Jurkat, Clone E6-1 (cell line): Measurements from ENCODE around the gene GMPR2.
"Not testable (repeated sequence)": the region's sequence is repeated elsewhere in the genome, so short reads cannot be mapped to it uniquely, and the experiment has no call there.

ENCODE experiments used
- DNase-seq: peaks from one replicate; pipeline ENCODE4 v3.0.0-alpha.2; 2011; ENCODE audit warnings: low read depth, low spot score
- H3K4me3 ChIP-seq: 2 replicates; pipeline ENCODE4 v1.5.1; 2011; ENCODE audit warnings: mild to moderate bottlenecking, low read length, control low read depth, moderate library complexity

The GMPR2 gene

GRCh38 chr14:24245350-24245749, 12.6 kb downstream of the GMPR2 start:
- not testable (repeated sequence) for H3K4me3 ChIP-seq, DNase-seq

- DNase-seq, result no peak
- no peak overlapping the region for H3K4me3 ChIP-seq
Measured at GRCh38 chr14:24246765-24247212, 14.1 kb downstream of the GMPR2 start.

- no peak overlapping the region for H3K4me3 ChIP-seq
- DNase-seq, result no peak
Measured at GRCh38 chr14:24247422-24247821, 14.7 kb downstream of the GMPR2 start.

- no peak overlapping the region for H3K4me3 ChIP-seq
Measured at GRCh38 chr14:24249230-24250021, 16.7 kb downstream of the GMPR2 start.

GRCh38 chr14:24250354-24250753, 17.6 kb downstream of the GMPR2 start:
- no peak overlapping the region for H3K4me3 ChIP-seq
- DNase-seq, result no peak

More at GRCh38 chr14:24249230-24250021, 16.7 kb downstream of the GMPR2 start:
- no peak for DNase-seq

GRCh38 chr14:24251880-24252288, 19.2 kb downstream of the GMPR2 start:
- no peak for DNase-seq
- no peak overlapping the region for H3K4me3 ChIP-seq

- DNase-seq, result no peak
- no peak overlapping the region for H3K4me3 ChIP-seq
Measured at GRCh38 chr14:24252289-24253124, 19.8 kb downstream of the GMPR2 start.

- no peak overlapping the region for H3K4me3 ChIP-seq
- DNase-seq, result no peak
Measured at GRCh38 chr14:24253936-24254335, 21.2 kb downstream of the GMPR2 start.

- no peak overlapping the region for H3K4me3 ChIP-seq
- no peak for DNase-seq
Measured at GRCh38 chr14:24254630-24255392, 22.1 kb downstream of the GMPR2 start.

GRCh38 chr14:24255438-24255837, 22.7 kb downstream of the GMPR2 start:
- H3K4me3 ChIP-seq, result no peak overlapping the region
- no peak for DNase-seq

- no peak overlapping the region for H3K4me3 ChIP-seq
- DNase-seq, result no peak
Measured at GRCh38 chr14:24255931-24256711, 23.4 kb downstream of the GMPR2 start.

GRCh38 chr14:24256960-24257359, 24.2 kb downstream of the GMPR2 start:
- H3K4me3 ChIP-seq, result no peak overlapping the region
- no peak for DNase-seq

GRCh38 chr14:24258119-24258518, 25.4 kb downstream of the GMPR2 start:
- no peak for DNase-seq
- no peak overlapping the region for H3K4me3 ChIP-seq

GRCh38 chr14:24258548-24259265, 26.0 kb downstream of the GMPR2 start:
- DNase-seq, result no peak

GRCh38 chr14:24259282-24260025, 26.7 kb downstream of the GMPR2 start:
- DNase-seq, result no peak

More at GRCh38 chr14:24258548-24259265, 26.0 kb downstream of the GMPR2 start:
- H3K4me3 ChIP-seq, result no peak overlapping the region

GRCh38 chr14:24260026-24260779, 27.5 kb downstream of the GMPR2 start:
- no peak overlapping the region for H3K4me3 ChIP-seq
- no peak for DNase-seq

More at GRCh38 chr14:24259282-24260025, 26.7 kb downstream of the GMPR2 start:
- H3K4me3 ChIP-seq, result no peak overlapping the region

GRCh38 chr14:24260780-24261157, 28.0 kb downstream of the GMPR2 start:
- H3K4me3 ChIP-seq, result no peak overlapping the region

More at GRCh38 chr14:24260780-24261157, 28.0 kb downstream of the GMPR2 start:
- DNase-seq, result no peak
